ENCODE data around the gene CD79A.

- no peak for TF ChIP-seq CTCF (IDR thresholded peaks at IDR 0.05)
- TF ChIP-seq EP300 (IDR thresholded peaks at IDR 0.05; ENCODE audit: low read depth), result no peak
- TF ChIP-seq POLR2AphosphoS5 (IDR thresholded peaks at IDR 0.05), result no peak
These were observed 32.0 kb upstream of the CD79A start for GRCh38 chr19:41845051-41845590.
